Heart left ventricle (tissue), 16 donors: Measurements from ENCODE around the gene COMMD4. TPM values are rescaled to one million over a fixed set of nuclear protein-coding genes. Genes with fewer than 3 reads are reported as not detected.
"Not testable (repeated sequence)": the region's sequence is repeated elsewhere in the genome, so short reads cannot be mapped to it uniquely, and the experiment has no call there.

Source experiments
- ATAC-seq, 4 donors: fragments of 200-7000 bp; cut with Tn5 transposase; one replicate each; pipeline ENCODE4 v1.9.1; 2020 to 2022; ENCODE audit warnings: moderate library complexity in 4 of 4, mild to moderate bottlenecking in 3 of 4, moderate number of reproducible peaks in 1 of 4
- DNase-seq, 5 donors: peaks; one replicate each; pipeline ENCODE4 v3.0.0-alpha.2; 2020
- H3K27ac ChIP-seq, 12 donors: fragments of 200-600 bp; sonication (generic) in 4 of 12; one replicate each; pipeline versions ENCODE4 v1.5.0 to v1.8.0; 2016 to 2022; ENCODE audit warnings: mild to moderate bottlenecking in 2 of 12
- H3K27me3 ChIP-seq, 9 donors: fragments of 200-600 bp; sonication (generic) in 2 of 9; one replicate each; pipeline versions ENCODE4 v1.5.1 to v1.8.0; 2016 to 2022; ENCODE audit warnings: mild to moderate bottlenecking in 3 of 9
- H3K36me3 ChIP-seq, 9 donors: fragments of 200-600 bp; sonication (generic) in 2 of 9; one replicate each; pipeline versions ENCODE4 v1.5.0 to v1.8.0; 2018 to 2022; ENCODE audit warnings: mild to moderate bottlenecking in 2 of 9
- H3K4me1 ChIP-seq, 12 donors: fragments of 200-600 bp; sonication (generic) in 4 of 12; one replicate each; pipeline versions ENCODE4 v1.5.0 to v1.8.0; 2016 to 2022; ENCODE audit warnings: mild to moderate bottlenecking in 3 of 12
- H3K4me3 ChIP-seq, 12 donors: fragments of 200-600 bp; sonication (generic) in 4 of 12; one replicate each; pipeline versions ENCODE4 v1.5.0 to v1.8.0; 2017 to 2022; ENCODE audit warnings: mild to moderate bottlenecking in 9 of 12, moderate library complexity in 4 of 12
- H3K9me3 ChIP-seq, 12 donors: fragments of 200-600 bp; sonication (generic) in 4 of 12; one replicate each; pipeline versions ENCODE4 v1.5.0 to v1.8.0; 2016 to 2022; ENCODE audit warnings: mild to moderate bottlenecking in 1 of 12
- CTCF ChIP-seq, 12 donors: fragments of 200-600 bp; sonication (generic) in 4 of 12; IDR thresholded peaks; one replicate each; pipeline versions ENCODE4 v1.5.0 to v1.8.0; 2018 to 2022; ENCODE audit warnings: antibody characterized with exemption in 12 of 12, mild to moderate bottlenecking in 5 of 12
- POLR2A ChIP-seq, 2 donors: fragments of 450-650 bp; IDR thresholded peaks; one replicate each; pipeline ENCODE4 v1.6.1; 2017; ENCODE audit warnings: antibody characterized with exemption in 2 of 2, mild to moderate bottlenecking in 2 of 2, moderate library complexity in 2 of 2
- WGBS, 4 donors: extraction: QIAGEN DNeasy Blood & Tissue Kit in 2 of 4; methylation state at CpG; one replicate each; pipeline versions ENCODE4 v1.1.5 to v1.1.7; 2013 to 2018; 5-methylcytosine and 5-hydroxymethylcytosine counted together
- intact Hi-C, 10 donors: fragments of 100-400 bp; cut with DNase I; formaldehyde crosslinking; loops; one replicate each; pipeline versions ENCODE4 v1.11.1 to v1.14.2; 2022
- polyA plus RNA-seq, 2 donors: library from polyadenylated mRNA; stranded (reverse); fragments of 200-250 nt; gene quantifications; one replicate each; pipeline ENCODE4 v1.2.3, GENCODE V29; 2013
- total RNA-seq, 9 donors: library from RNA; depleted of rRNA in 2 of 9; stranded (reverse); fragments of >200 nt in 2 of 9; fragmentation: NEBNext Ultra II Directional in 3 of 9; extraction: Animal tissue kit (Norgen Biotek cat#: 25700) in 3 of 9; gene quantifications; one replicate each; pipeline versions ENCODE4 v1.1.0 to v1.2.4, GENCODE V29; 2016 to 2023
- donor health status: ischemic (EF 13 %, LVEDD 7.1; RV severe dilation, severe dysfunction).
- donor health status: healthy with polysubstance abuse.
- donor health status: DM: no; HTN: yes; CAD: no.
- donor health status: DM: no; HTN: no; CAD: no.
- donor health status: ischemic (EF 25% LVEDD 6.9; RV normal size, moderate dysfunction).
- donor health status: ischemic (EF 25% LVEDD 5.7; RV mildly dilated, moderate dysfunction).
- donor health status: healthy.
- donor health status: DM: yes; HTN: yes; CAD: no.
- donor health status: ischemic (EF 35%, LVEDD 5.7; RV mildly dilated, moderate dysfunction).
- donor health status: nonischemic (EF 11% LVEDD 7.7; RV severe dilation, severe dysfunction).
- donor health status: DM: yes; HTN: yes; CAD: no.
- donor health status: PGD.
- donor health status: ischemic (EF 29% LVEDD 5.4; RV normal size, mild dysfunction).
- donor health status: nonischemic (EF 23%, LVEDD 6.1; RV moderate dilation, normal function).

Gene COMMD4
- total and polyA plus RNA-seq, 11 donors, result 23.9 to 66.9 (median 37.6) TPM

GRCh38 chr15:75347222-75348033, 11.6 kb downstream of the COMMD4 start:
- no peak for TF ChIP-seq POLR2A (IDR thresholded peaks at IDR 0.05)
- peak in 1 of 12 donors; percentile 9 for TF ChIP-seq CTCF (IDR thresholded peaks at IDR 0.05)
- WGBS, 4 donors, result 0 to 1% (median 0%) methylated on average over 34 to 65 of the region's 65 CpGs
- ATAC-seq, result peak; percentile 40 to 84 (median 74)
- Histone ChIP-seq H3K27me3 (peaks cover 0 to 4% (median 0%) of the 10 kb centered on the region in 9 donors), H3K4me1 (peaks cover 0 to 40% (median 13%) of the 10 kb centered on the region in 12 donors), H3K4me3 (peak overlapping the region; percentile 67 to 98 (median 92)), H3K36me3 (no peaks in the 10 kb centered on the region), H3K9me3 (no peaks in the 10 kb centered on the region), H3K27ac (peak overlapping the region in 11 of 12 donors; percentile 12 to 85 (median 73))
- intact Hi-C loops, result no loop called here
- DNase-seq, result peak; percentile 58 to 84 (median 73)

GRCh38 chr15:75348034-75348561, 12.2 kb downstream of the COMMD4 start:
- peak overlapping the region; percentile 67 to 98 (median 92) for H3K4me3 ChIP-seq
- peaks cover 0 to 4% (median 0%) of the 10 kb centered on the region in 9 donors for H3K27me3 ChIP-seq
- peaks cover 0 to 40% (median 13%) of the 10 kb centered on the region in 12 donors for H3K4me1 ChIP-seq
- 1 to 4% (median 1%) methylated on average over 9 to 45 of the region's 45 CpGs for WGBS, 4 donors
- H3K9me3 ChIP-seq, result no peaks in the 10 kb centered on the region
- H3K36me3 ChIP-seq, result no peaks in the 10 kb centered on the region
- DNase-seq (peak in 1 of 5 donors; percentile 35), ATAC-seq (peak in 3 of 4 donors; percentile 39 to 48 (median 41))
- H3K27ac ChIP-seq, result peak overlapping the region in 10 of 12 donors; percentile 37 to 85 (median 73)
- intact Hi-C loops, result no loop called here
- TF ChIP-seq POLR2A (IDR thresholded peaks at IDR 0.05) (no peak), CTCF (IDR thresholded peaks at IDR 0.05) (no peak)

- WGBS, 4 donors, result 36 to 51% (median 37%) methylated on average over 34 to 46 of the region's 46 CpGs
- no peaks in the 10 kb centered on the region for H3K36me3 ChIP-seq
- DNase-seq, result peak in 2 of 5 donors; percentile 40 to 61
Measured at GRCh38 chr15:75348562-75349350, 12.9 kb downstream of the COMMD4 start.

GRCh38 chr15:75349351-75349669, 13.4 kb downstream of the COMMD4 start:
- peak overlapping the region in 1 of 12 donors; percentile 97 for H3K4me3 ChIP-seq
- DNase-seq, H3K36me3 ChIP-seq, ATAC-seq, H3K27me3 ChIP-seq, H3K9me3 ChIP-seq, intact Hi-C loops: not testable (repeated sequence)
- WGBS, 4 donors, result 90 to 93% (median 92%) methylated on average over 6 to 8 of the region's 8 CpGs
- peaks cover 0 to 33% (median 11%) of the 10 kb centered on the region in 12 donors for H3K4me1 ChIP-seq
- H3K27ac ChIP-seq, result peak overlapping the region in 1 of 12 donors; percentile 11

More at GRCh38 chr15:75348562-75349350, 12.9 kb downstream of the COMMD4 start:
- H3K27ac ChIP-seq, result peak overlapping the region in 5 of 12 donors; percentile 11 to 85 (median 73)
- H3K9me3 ChIP-seq, result no peaks in the 10 kb centered on the region
- TF ChIP-seq POLR2A (IDR thresholded peaks at IDR 0.05) (no peak), CTCF (IDR thresholded peaks at IDR 0.05) (no peak)
- peak overlapping the region; percentile 67 to 98 (median 92) for H3K4me3 ChIP-seq
- peaks cover 0 to 37% (median 12%) of the 10 kb centered on the region in 12 donors for H3K4me1 ChIP-seq
- ATAC-seq, result peak in 3 of 4 donors; percentile 3 to 15 (median 12)
- H3K27me3 ChIP-seq, result peaks cover 0 to 4% (median 0%) of the 10 kb centered on the region in 9 donors
- intact Hi-C loops, result no loop called here
